HCT116 (cell line): Measurements from ENCODE around the gene NPPC. TPM values are rescaled to one million over a fixed set of nuclear protein-coding genes. Genes with fewer than 3 reads are reported as not detected.

Experiments used
- ATAC-seq: fragments of 200-7000 bp; cut with Tn5 transposase; 2 replicates; pipeline ENCODE4 v1.9.1; 2020; ENCODE audit warnings: mild to moderate bottlenecking, moderate library complexity
- BruUV-seq: library from RNA; stranded (reverse); fragments of 400-500 nt; replicated peaks from 2 replicates; lab custom pipeline; 2021; lab: Mats Ljungman, UMichigan
- CTCF ChIA-PET: fragments of 300-600 bp; sonication (Branson Sonifier 250); formaldehyde crosslinking; loops from one replicate; lab custom pipeline; 2021; ENCODE audit warnings: antibody characterized with exemption; lab: Charles Lee
- POLR2A ChIA-PET: fragments of 300-600, 350-600 bp; sonication (Branson Sonifier 250); formaldehyde crosslinking; loops from one replicate; lab custom pipeline; 2021; ENCODE audit warnings: antibody characterized with exemption; lab: Charles Lee
- RAD21 ChIA-PET, 2 experiments: fragments of 300-600 bp; sonication (Branson Sonifier 250); formaldehyde crosslinking; loops; one replicate each; lab custom pipeline; 2023; ENCODE audit warnings: low total read pairs in 2 of 2; ENCODE audit not compliant: uncharacterized antibody in 2 of 2, unreplicated experiment in 2 of 2, low non-redundant PET in 1 of 2; lab: Charles Lee
- DNase-seq: peaks from one replicate; pipeline ENCODE4 v3.0.0-alpha.2; 2010; ENCODE audit warnings: low read depth, low spot score
- H2AFZ ChIP-seq: fragments of 200-600 bp; shearing (Covaris generic), sonication (generic); 2 replicates; pipeline ENCODE4 v1.6.1; 2017; ENCODE audit warnings: low read depth, mixed run types, mixed read lengths, antibody characterized with exemption, low read length; ENCODE audit not compliant: poor library complexity, severe bottlenecking
- H3K27ac ChIP-seq: 2 replicates; pipeline ENCODE4 v1.5.1; 2012; ENCODE audit warnings: low read depth, low read length
- H3K27me3 ChIP-seq: fragments of 200-600 bp; sonication (generic); 2 replicates; pipeline ENCODE4 v1.6.1; 2016; ENCODE audit warnings: mixed run types, low read length, mixed read lengths; ENCODE audit not compliant: insufficient read depth
- H3K36me3 ChIP-seq, 2 experiments: fragments of 200-500 bp in 1 of 2; fragments of 200-600 bp in 1 of 2; sonication (Bioruptor generic) in 1 of 2; sonication (generic) in 1 of 2; 2 replicates each; pipeline versions ENCODE4 v1.5.1 to v1.6.1; 2014 to 2016; ENCODE audit warnings: low read length in 2 of 2, inconsistent platforms in 1 of 2, mixed read lengths in 1 of 2, mixed run types in 1 of 2; ENCODE audit not compliant: insufficient read depth in 2 of 2, control insufficient read depth in 1 of 2
- H3K4me1 ChIP-seq, 2 experiments: fragments of 200-600 bp in 1 of 2; sonication (generic) in 1 of 2; 2 replicates each; pipeline versions ENCODE4 v1.5.1 to v1.6.1; 2012 to 2017; ENCODE audit warnings: low read length in 2 of 2, inconsistent platforms in 1 of 2, mild to moderate bottlenecking in 1 of 2, mixed read lengths in 1 of 2, mixed run types in 1 of 2, moderate library complexity in 1 of 2; ENCODE audit not compliant: insufficient read depth in 2 of 2, control insufficient read depth in 1 of 2
- H3K4me2 ChIP-seq: fragments of 200-600 bp; sonication (generic); 2 replicates; pipeline ENCODE4 v1.6.1; 2017; ENCODE audit warnings: mixed run types, low read length, mixed read lengths
- H3K4me3 ChIP-seq, 2 experiments: fragments of 200-600 bp in 1 of 2; sonication (generic) in 1 of 2; replicated peaks in 1 of 2; 2 replicates each; pipeline ENCODE4 v1.5.1; 2011 to 2016; ENCODE audit warnings: low read length in 2 of 2, control low read depth in 1 of 2, low read depth in 1 of 2, mild to moderate bottlenecking in 1 of 2, mixed read lengths in 1 of 2, mixed run types in 1 of 2
- H3K79me2 ChIP-seq: fragments of 200-600 bp; sonication (generic); 2 replicates; pipeline ENCODE4 v1.6.1; 2017; ENCODE audit warnings: mild to moderate bottlenecking, mixed run types, low read length, moderate library complexity, mixed read lengths; ENCODE audit not compliant: insufficient read depth
- H3K9ac ChIP-seq: fragments of 200-600 bp; sonication (generic); 2 replicates; pipeline ENCODE4 v1.6.1; 2016; ENCODE audit warnings: low read length, mixed read lengths
- H3K9me2 ChIP-seq: fragments of 200-600 bp; sonication (generic), shearing (Covaris generic); 2 replicates; pipeline ENCODE4 v1.6.1; 2017; ENCODE audit warnings: mixed run types, mild to moderate bottlenecking, moderate library complexity; ENCODE audit not compliant: insufficient read depth
- H3K9me3 ChIP-seq, 2 experiments: fragments of 200-500 bp in 1 of 2; fragments of 200-600 bp in 1 of 2; sonication (Bioruptor generic) in 1 of 2; sonication (generic) in 1 of 2; 2 replicates each; pipeline ENCODE4 v1.6.1; 2014 to 2017; ENCODE audit warnings: low read length in 2 of 2, mixed read lengths in 2 of 2, inconsistent platforms in 1 of 2, low read depth in 1 of 2, mild to moderate bottlenecking in 1 of 2, mixed run types in 1 of 2, moderate library complexity in 1 of 2; ENCODE audit not compliant: control insufficient read depth in 1 of 2, insufficient read depth in 1 of 2
- H4K20me1 ChIP-seq: fragments of 200-600 bp; sonication (generic), shearing (Covaris generic); 2 replicates; pipeline ENCODE4 v1.6.1; 2017; ENCODE audit warnings: mixed run types, mild to moderate bottlenecking, moderate library complexity; ENCODE audit not compliant: insufficient read depth
- ATF3 ChIP-seq: IDR thresholded peaks from 2 replicates; pipeline ENCODE4 v1.6.1; 2012
- CBX3 ChIP-seq: IDR thresholded peaks from 2 replicates; pipeline ENCODE4 v1.6.1; 2012; ENCODE audit warnings: low read depth
- CEBPB ChIP-seq: IDR thresholded peaks from 2 replicates; pipeline ENCODE4 v1.6.1; 2012; ENCODE audit warnings: low read depth
- ELF1 ChIP-seq: IDR thresholded peaks from 2 replicates; pipeline ENCODE4 v1.6.1; 2012; ENCODE audit warnings: low read depth, borderline replicate concordance
- EZH2 ChIP-seq: fragments of 200-600 bp; sonication (generic); IDR thresholded peaks from 2 replicates; pipeline ENCODE4 v1.6.1; 2017; ENCODE audit warnings: antibody characterized with exemption, mixed run types
- EZH2phosphoT487 ChIP-seq: fragments of 200-600 bp; IDR thresholded peaks from 2 replicates; pipeline ENCODE4 v1.6.1; 2018; ENCODE audit warnings: antibody characterized with exemption, borderline replicate concordance
- FOSL1 ChIP-seq: IDR thresholded peaks from 2 replicates; pipeline ENCODE4 v1.6.1; 2012; ENCODE audit warnings: low read depth
- JUND ChIP-seq: IDR thresholded peaks from 2 replicates; pipeline ENCODE4 v1.6.1; 2012
- POLR2AphosphoS5 ChIP-seq: IDR thresholded peaks from 2 replicates; pipeline ENCODE4 v1.6.1; 2011; ENCODE audit warnings: mild to moderate bottlenecking, low read depth, low read length, moderate library complexity
- RAD21 ChIP-seq: IDR thresholded peaks from 2 replicates; pipeline ENCODE4 v1.6.1; 2012; ENCODE audit warnings: low read depth, mild to moderate bottlenecking
- SIN3A ChIP-seq: IDR thresholded peaks from 2 replicates; pipeline ENCODE4 v1.6.1; 2012; ENCODE audit warnings: low read depth
- SP1 ChIP-seq: IDR thresholded peaks from 2 replicates; pipeline ENCODE4 v1.6.1; 2012; ENCODE audit warnings: low read depth
- SRF ChIP-seq: IDR thresholded peaks from 2 replicates; pipeline ENCODE4 v1.6.1; 2012; ENCODE audit warnings: low read depth
- ZFX ChIP-seq: fragments of 450-650 bp; IDR thresholded peaks from 2 replicates; pipeline ENCODE4 v1.6.1; 2017
- ZNF274 ChIP-seq: fragments of 200-500 bp; sonication (Bioruptor generic); IDR thresholded peaks from 2 replicates; pipeline ENCODE4 v1.6.1; 2014; ENCODE audit warnings: mild to moderate bottlenecking, low read depth, low read length, inconsistent platforms
- intact Hi-C: fragments of 100-400 bp; cut with micrococcal nuclease; formaldehyde crosslinking; loops from 2 replicates; pipeline ENCODE4 v1.10.0; 2022
- total RNA-seq: library from RNA; stranded (reverse); gene quantifications from one replicate; pipeline ENCODE4 v1.2.1, GENCODE V29; 2021; ENCODE audit not compliant: unreplicated experiment
- TF ChIP-seq, protein P1 (sequence below): IDR thresholded peaks from 2 replicates; pipeline ENCODE4 v1.6.1; 2012
- TF ChIP-seq, protein P2 (sequence below), 3 experiments: fragments of 200-600 bp in 1 of 3; sonication (generic) in 1 of 3; IDR thresholded peaks in 2 of 3; conservative IDR thresholded peaks in 1 of 3; 2 replicates each; pipeline ENCODE4 v1.5.1; 2012 to 2017; ENCODE audit warnings: low read depth in 2 of 3, low read length in 2 of 3, antibody characterized with exemption in 1 of 3, borderline replicate concordance in 1 of 3, control low read depth in 1 of 3, mild to moderate bottlenecking in 1 of 3, mixed read lengths in 1 of 3, mixed run types in 1 of 3, moderate library complexity in 1 of 3; ENCODE audit not compliant: insufficient read depth in 1 of 3
- TF ChIP-seq, protein P3 (sequence below): IDR thresholded peaks from 2 replicates; pipeline ENCODE4 v1.6.1; 2011; ENCODE audit warnings: mild to moderate bottlenecking, low read length, moderate library complexity; ENCODE audit not compliant: insufficient replicate concordance; ENCODE audit errors: extremely low read depth

NPPC gene
- total RNA-seq, 1 experiment from 2014 or later: 0.52 TPM

DNA sequence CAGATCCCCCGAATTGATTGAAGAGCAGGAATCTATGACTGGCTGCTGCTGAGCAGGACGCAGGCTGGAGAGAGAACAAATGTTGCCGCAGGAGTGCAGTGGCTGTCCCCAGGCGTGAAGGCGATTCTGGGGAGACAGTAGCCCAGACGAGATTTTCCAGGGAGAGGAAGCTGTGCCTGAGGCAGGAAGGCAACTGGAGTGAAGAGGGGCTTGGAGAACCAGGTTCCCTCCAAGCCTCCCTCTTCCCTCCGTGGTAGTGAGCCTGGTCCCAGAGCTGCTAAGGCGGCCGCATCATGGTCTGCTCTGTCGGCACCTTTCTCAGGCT lies 1.3 kb upstream of the NPPC start:
- ChIA-PET POLR2A (no interaction called here), CTCF (interaction anchor here (1.9 kb wide), 1 partner anchor 215 kb away, joined by 7 read pairs; no protein-coding TSS in a partner anchor), RAD21 (no interaction called here)
- H2AFZ ChIP-seq: no peak overlapping the region
- DNase-seq: no peak
- no peak for ATAC-seq
- intact Hi-C loops: no loop called here
- no peaks in the 10 kb centered on the region for H3K9me3 ChIP-seq
- no peak overlapping the region for H3K4me2 ChIP-seq
- no peak overlapping the region for H3K9ac ChIP-seq
- H3K9me2 ChIP-seq: no peaks in the 10 kb centered on the region
- TF ChIP-seq ZFX (no peak), ZNF274 (no peak), ELF1 (no peak), SRF (no peak), RAD21 (no peak), FOSL1 (no peak), SP1 (no peak), ATF3 (no peak), SIN3A (no peak), CBX3 (no peak), JUND (no peak), EZH2 (no peak), POLR2AphosphoS5 (no peak), CEBPB (no peak), EZH2phosphoT487 (no peak)
- TF ChIP-seq, protein P1, sequence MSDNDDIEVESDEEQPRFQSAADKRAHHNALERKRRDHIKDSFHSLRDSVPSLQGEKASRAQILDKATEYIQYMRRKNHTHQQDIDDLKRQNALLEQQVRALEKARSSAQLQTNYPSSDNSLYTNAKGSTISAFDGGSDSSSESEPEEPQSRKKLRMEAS: no peak
- TF ChIP-seq, protein P2, sequence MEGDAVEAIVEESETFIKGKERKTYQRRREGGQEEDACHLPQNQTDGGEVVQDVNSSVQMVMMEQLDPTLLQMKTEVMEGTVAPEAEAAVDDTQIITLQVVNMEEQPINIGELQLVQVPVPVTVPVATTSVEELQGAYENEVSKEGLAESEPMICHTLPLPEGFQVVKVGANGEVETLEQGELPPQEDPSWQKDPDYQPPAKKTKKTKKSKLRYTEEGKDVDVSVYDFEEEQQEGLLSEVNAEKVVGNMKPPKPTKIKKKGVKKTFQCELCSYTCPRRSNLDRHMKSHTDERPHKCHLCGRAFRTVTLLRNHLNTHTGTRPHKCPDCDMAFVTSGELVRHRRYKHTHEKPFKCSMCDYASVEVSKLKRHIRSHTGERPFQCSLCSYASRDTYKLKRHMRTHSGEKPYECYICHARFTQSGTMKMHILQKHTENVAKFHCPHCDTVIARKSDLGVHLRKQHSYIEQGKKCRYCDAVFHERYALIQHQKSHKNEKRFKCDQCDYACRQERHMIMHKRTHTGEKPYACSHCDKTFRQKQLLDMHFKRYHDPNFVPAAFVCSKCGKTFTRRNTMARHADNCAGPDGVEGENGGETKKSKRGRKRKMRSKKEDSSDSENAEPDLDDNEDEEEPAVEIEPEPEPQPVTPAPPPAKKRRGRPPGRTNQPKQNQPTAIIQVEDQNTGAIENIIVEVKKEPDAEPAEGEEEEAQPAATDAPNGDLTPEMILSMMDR (IDR thresholded peaks at IDR 0.05 in 2 of 3, conservative IDR thresholded peaks at IDR 0.05 in 1 of 3; ENCODE audit: borderline replicate concordance in 1 of 3, insufficient read depth in 1 of 3, low read depth in 2 of 3, low read length in 2 of 3): no peak
- TF ChIP-seq, protein P3, sequence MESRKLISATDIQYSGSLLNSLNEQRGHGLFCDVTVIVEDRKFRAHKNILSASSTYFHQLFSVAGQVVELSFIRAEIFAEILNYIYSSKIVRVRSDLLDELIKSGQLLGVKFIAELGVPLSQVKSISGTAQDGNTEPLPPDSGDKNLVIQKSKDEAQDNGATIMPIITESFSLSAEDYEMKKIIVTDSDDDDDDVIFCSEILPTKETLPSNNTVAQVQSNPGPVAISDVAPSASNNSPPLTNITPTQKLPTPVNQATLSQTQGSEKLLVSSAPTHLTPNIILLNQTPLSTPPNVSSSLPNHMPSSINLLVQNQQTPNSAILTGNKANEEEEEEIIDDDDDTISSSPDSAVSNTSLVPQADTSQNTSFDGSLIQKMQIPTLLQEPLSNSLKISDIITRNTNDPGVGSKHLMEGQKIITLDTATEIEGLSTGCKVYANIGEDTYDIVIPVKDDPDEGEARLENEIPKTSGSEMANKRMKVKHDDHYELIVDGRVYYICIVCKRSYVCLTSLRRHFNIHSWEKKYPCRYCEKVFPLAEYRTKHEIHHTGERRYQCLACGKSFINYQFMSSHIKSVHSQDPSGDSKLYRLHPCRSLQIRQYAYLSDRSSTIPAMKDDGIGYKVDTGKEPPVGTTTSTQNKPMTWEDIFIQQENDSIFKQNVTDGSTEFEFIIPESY: no peak
- no peaks in the 10 kb centered on the region for H3K27me3 ChIP-seq
- no peaks in the 10 kb centered on the region for H3K79me2 ChIP-seq
- peaks cover 8 to 18% of the 10 kb centered on the region in 2 experiments for H3K4me1 ChIP-seq
- no peak overlapping the region for H3K27ac ChIP-seq
- no peaks in the 10 kb centered on the region for H3K36me3 ChIP-seq
- no TSS peak for BruUV-seq
- no peaks in the 10 kb centered on the region for H4K20me1 ChIP-seq
- no peak overlapping the region for H3K4me3 ChIP-seq
